Activated CD4-positive, alpha-beta memory T cell treated with anti-CD3 and anti-CD28 coated beads for 36 hours (primary cell): ENCODE results near the gene HLA-DQB1. TPM values are rescaled to one million over a fixed set of nuclear protein-coding genes. Genes with fewer than 3 reads are reported as not detected.
"Not testable (repeated sequence)": the region's sequence is repeated elsewhere in the genome, so short reads cannot be mapped to it uniquely, and the experiment has no call there.

ENCODE experiments used
- CTCF ChIA-PET: fragments of 350-600 bp; sonication (Branson Sonifier 250); formaldehyde crosslinking; loops from one replicate; lab custom pipeline; 2021; ENCODE audit warnings: antibody characterized with exemption, inconsistent platforms; lab: Charles Lee
- POLR2A ChIA-PET: fragments of 350-600 bp; sonication (Branson Sonifier 250); formaldehyde crosslinking; loops from one replicate; lab custom pipeline; 2021; ENCODE audit warnings: antibody characterized with exemption; lab: Charles Lee
- DNase-seq: peaks from one replicate; pipeline ENCODE4 v3.0.0-alpha.2; 2020
- H3K27ac Mint-ChIP-seq: one replicate; pipeline ENCODE4 v1.8.0; 2021; ENCODE audit warnings: mixed read lengths
- H3K27me3 Mint-ChIP-seq: one replicate; pipeline ENCODE4 v1.8.0; 2021; ENCODE audit warnings: mixed read lengths
- H3K36me3 Mint-ChIP-seq: one replicate; pipeline ENCODE4 v1.8.0; 2021; ENCODE audit warnings: mixed read lengths
- H3K4me1 Mint-ChIP-seq: one replicate; pipeline ENCODE4 v1.8.0; 2021; ENCODE audit warnings: low read depth, mixed read lengths
- H3K4me3 Mint-ChIP-seq: one replicate; pipeline ENCODE4 v1.8.0; 2021; ENCODE audit warnings: mild to moderate bottlenecking, mixed read lengths
- H3K9me3 Mint-ChIP-seq: one replicate; pipeline ENCODE4 v1.8.0; 2021; ENCODE audit warnings: mixed read lengths
- intact Hi-C: fragments of 100-400 bp; cut with micrococcal nuclease; formaldehyde crosslinking; loops from one replicate; pipeline ENCODE4 v1.15.1; 2023
- total RNA-seq, 2 experiments: library from RNA; stranded (reverse); gene quantifications; one replicate each; pipeline ENCODE4 v1.2.3, GENCODE V29; 2021

The HLA-DQB1 gene
- 10 to 100 TPM in 1 of 2 experiments, 1 to 10 TPM in 1; 9.7 to 10.1 TPM for total RNA-seq

- Mint-ChIP-seq H3K9me3 (peaks cover under 1% of the 10 kb centered on the region), H3K27me3 (peaks cover 24% of the 10 kb centered on the region), H3K4me3 (peak within 1 kb of the TSS; percentile 78), H3K36me3 (no peaks in the 10 kb centered on the region), H3K27ac (peak within 1 kb of the TSS; percentile 38), H3K4me1 (peaks cover 45% of the 10 kb centered on the region)
- peak; percentile 73 for DNase-seq
- intact Hi-C loops, result no loop called here
- ChIA-PET POLR2A (no interaction called here), CTCF (interaction anchor here (0.6 to 1.1 kb wide), 3 partner anchors 44 to 421 kb away, joined by 3 to 4 read pairs (median 3); no protein-coding TSS in a partner anchor)
Measured at GRCh38 chr6:32666420-32667300, at the start of gene HLA-DQB1. Gene HLA-DQB1, minus strand, starts transcription at chr6:32666657. Its CDS starts 50 bp downstream, at chr6:32666607.

- Mint-ChIP-seq H3K9me3 (no peaks in the 10 kb centered on the region), H3K4me1 (no peaks in the 10 kb centered on the region), H3K27me3 (peaks cover 4% of the 10 kb centered on the region), H3K4me3 (no peak overlapping the region), H3K27ac (no peak overlapping the region), H3K36me3 (no peaks in the 10 kb centered on the region)
- POLR2A ChIA-PET, result no interaction called here
- DNase-seq, result no peak
- CTCF ChIA-PET, result interaction anchor here (2.9 to 4.0 kb wide), 2 partner anchors 12 to 300 kb away, joined by 10 to 21 read pairs; no protein-coding TSS in a partner anchor
- intact Hi-C loops, result no loop called here
Measured at GRCh38 chr6:32713241-32713640, 46.8 kb upstream of the HLA-DQB1 start.

GRCh38 chr6:32709625-32710024 lies 43.2 kb upstream of the HLA-DQB1 start:
- POLR2A ChIA-PET, result no interaction called here
- no peaks in the 10 kb centered on the region for H3K27me3 Mint-ChIP-seq
- intact Hi-C loops, result no loop called here
- no peak overlapping the region for H3K27ac Mint-ChIP-seq
- CTCF ChIA-PET, result no interaction called here
- H3K36me3 Mint-ChIP-seq, result no peaks in the 10 kb centered on the region
- H3K9me3 Mint-ChIP-seq, result peaks cover 3% of the 10 kb centered on the region
- H3K4me3 Mint-ChIP-seq, result no peak overlapping the region
- DNase-seq, result no peak
- H3K4me1 Mint-ChIP-seq, result no peaks in the 10 kb centered on the region

- CTCF ChIA-PET, H3K4me1 Mint-ChIP-seq, H3K4me3 Mint-ChIP-seq, intact Hi-C loops, POLR2A ChIA-PET, DNase-seq, H3K27ac Mint-ChIP-seq, H3K36me3 Mint-ChIP-seq, H3K9me3 Mint-ChIP-seq: not testable (repeated sequence)
- peaks cover 16% of the 10 kb centered on the region for H3K27me3 Mint-ChIP-seq
Measured at GRCh38 chr6:32705164-32705563, 38.7 kb upstream of the HLA-DQB1 start.

GRCh38 chr6:32703347-32703746 lies 36.9 kb upstream of the HLA-DQB1 start:
- no peaks in the 10 kb centered on the region for H3K36me3 Mint-ChIP-seq
- peaks cover 2% of the 10 kb centered on the region for H3K4me1 Mint-ChIP-seq
- CTCF ChIA-PET, result interaction anchor here (1.0 to 4.5 kb wide), 5 partner anchors 11 to 290 kb away, joined by 3 to 112 read pairs (median 4); no protein-coding TSS in a partner anchor
- H3K27me3 Mint-ChIP-seq, result peaks cover 17% of the 10 kb centered on the region
- H3K27ac Mint-ChIP-seq, result no peak overlapping the region
- POLR2A ChIA-PET, result no interaction called here
- intact Hi-C loops, result loop anchor here (5.0 kb wide), 1 partner anchor 84 kb away; no protein-coding TSS in a partner anchor
- DNase-seq, result no peak
- peaks cover 3% of the 10 kb centered on the region for H3K9me3 Mint-ChIP-seq
- no peak overlapping the region for H3K4me3 Mint-ChIP-seq

GRCh38 chr6:32700391-32701040 lies 34.1 kb upstream of the HLA-DQB1 start:
- peak; percentile 20 for DNase-seq
- peaks cover 3% of the 10 kb centered on the region for H3K9me3 Mint-ChIP-seq
- peaks cover 18% of the 10 kb centered on the region for H3K27me3 Mint-ChIP-seq
- H3K4me3 Mint-ChIP-seq, result no peak overlapping the region
- no peak overlapping the region for H3K27ac Mint-ChIP-seq
- no peaks in the 10 kb centered on the region for H3K36me3 Mint-ChIP-seq
- POLR2A ChIA-PET, result no interaction called here
- peaks cover 2% of the 10 kb centered on the region for H3K4me1 Mint-ChIP-seq
- CTCF ChIA-PET, result interaction anchor here (0.6 to 4.5 kb wide), 30 partner anchors 9 to 505 kb away, joined by 3 to 112 read pairs (median 5); partner anchors contain the start of genes HLA-DRA and TAP2
- intact Hi-C loops, result loop anchor here (1.0 to 5.0 kb wide), 3 partner anchors 87 to 287 kb away; no protein-coding TSS in a partner anchor

- peaks cover 2% of the 10 kb centered on the region for H3K4me1 Mint-ChIP-seq
- intact Hi-C loops, result loop anchor here (5.0 to 10.0 kb wide), 2 partner anchors 170 to 452 kb away; no protein-coding TSS in a partner anchor
- POLR2A ChIA-PET, result no interaction called here
- H3K36me3 Mint-ChIP-seq, result no peaks in the 10 kb centered on the region
- DNase-seq, result no peak
- CTCF ChIA-PET, result interaction anchor here (0.6 kb wide), 1 partner anchor 1571 kb away, joined by 3 read pairs; no protein-coding TSS in a partner anchor
- H3K27ac Mint-ChIP-seq, result no peak overlapping the region
- H3K27me3 Mint-ChIP-seq, result peaks cover 22% of the 10 kb centered on the region
- no peak overlapping the region for H3K4me3 Mint-ChIP-seq
- no peaks in the 10 kb centered on the region for H3K9me3 Mint-ChIP-seq
Measured at GRCh38 chr6:32697031-32697430, 30.6 kb upstream of the HLA-DQB1 start.

- intact Hi-C loops, result loop anchor here (1.0 to 10.0 kb wide), 3 partner anchors 260 to 447 kb away; no protein-coding TSS in a partner anchor
- ChIA-PET CTCF (interaction anchor here (0.5 to 1.7 kb wide), 15 partner anchors 9 to 279 kb away, joined by 3 to 12 read pairs (median 4); partner anchors contain the start of gene TAP2), POLR2A (no interaction called here)
- Mint-ChIP-seq H3K27ac (no peak overlapping the region), H3K4me3 (no peak overlapping the region), H3K9me3 (no peaks in the 10 kb centered on the region), H3K36me3 (no peaks in the 10 kb centered on the region), H3K27me3 (peaks cover 9% of the 10 kb centered on the region), H3K4me1 (peaks cover 6% of the 10 kb centered on the region)
- peak; percentile 65 for DNase-seq
Measured at GRCh38 chr6:32692019-32692418, 25.6 kb upstream of the HLA-DQB1 start.

GRCh38 chr6:32689531-32690501 lies 23.4 kb upstream of the HLA-DQB1 start:
- no peak overlapping the region for H3K27ac Mint-ChIP-seq
- no peaks in the 10 kb centered on the region for H3K36me3 Mint-ChIP-seq
- H3K4me1 Mint-ChIP-seq, result peaks cover 18% of the 10 kb centered on the region
- ChIA-PET POLR2A (no interaction called here), CTCF (interaction anchor here (0.7 to 1.7 kb wide), 3 partner anchors 11 to 276 kb away, joined by 3 to 9 read pairs (median 6); no protein-coding TSS in a partner anchor)
- H3K9me3 Mint-ChIP-seq, result no peaks in the 10 kb centered on the region
- peaks cover 6% of the 10 kb centered on the region for H3K27me3 Mint-ChIP-seq
- DNase-seq, result no peak
- intact Hi-C loops, result loop anchor here (10.0 kb wide), 1 partner anchor 445 kb away; no protein-coding TSS in a partner anchor
- no peak overlapping the region for H3K4me3 Mint-ChIP-seq

- ChIA-PET CTCF (interaction anchor here (0.6 to 1.2 kb wide), 4 partner anchors 64 to 262 kb away, joined by 3 read pairs; partner anchors contain the start of gene HLA-DOB), POLR2A (no interaction called here)
- intact Hi-C loops, result loop anchor here (1.0 to 2.0 kb wide), 2 partner anchors 17 to 62 kb away; no protein-coding TSS in a partner anchor
- Mint-ChIP-seq H3K27ac (peak overlapping the region; percentile 50), H3K36me3 (no peaks in the 10 kb centered on the region), H3K27me3 (peaks cover 1% of the 10 kb centered on the region), H3K4me3 (no peak overlapping the region), H3K4me1 (peaks cover 19% of the 10 kb centered on the region), H3K9me3 (no peaks in the 10 kb centered on the region)
- DNase-seq, result peak; percentile 22
Measured at GRCh38 chr6:32685603-32686002, 19.1 kb upstream of the HLA-DQB1 start.

GRCh38 chr6:32684246-32684645 lies 17.8 kb upstream of the HLA-DQB1 start:
- H3K4me3 Mint-ChIP-seq, result no peak overlapping the region
- H3K27ac Mint-ChIP-seq, result no peak overlapping the region
- POLR2A ChIA-PET, result no interaction called here

More at GRCh38 chr6:32684246-32684645, 17.8 kb upstream of the HLA-DQB1 start:
- H3K9me3 Mint-ChIP-seq, result no peaks in the 10 kb centered on the region
- H3K36me3 Mint-ChIP-seq, result no peaks in the 10 kb centered on the region
- H3K4me1 Mint-ChIP-seq, result peaks cover 16% of the 10 kb centered on the region
- peaks cover 1% of the 10 kb centered on the region for H3K27me3 Mint-ChIP-seq
- intact Hi-C loops, result loop anchor here (2.0 kb wide), 1 partner anchor 15 kb away; no protein-coding TSS in a partner anchor
- DNase-seq, result no peak
- CTCF ChIA-PET, result no interaction called here
